ENCODE data around the gene DCT. TPM values are rescaled to one million over a fixed set of nuclear protein-coding genes. Genes with fewer than 3 reads are reported as not detected.

The DCT gene
- total and polyA plus RNA-seq, 12 donors: 0.18 to 3.0 (median 0.75) TPM

- TF ChIP-seq POLR2A (IDR thresholded peaks at IDR 0.05) (no peak), CTCF (IDR thresholded peaks at IDR 0.05) (no peak)
- intact Hi-C loops (cut with DNase I): no loop called here
- Histone ChIP-seq H3K9me3 (replicated peaks in 1 of 3) (no peaks in the 10 kb centered on the region), H3K27me3 (no peaks in the 10 kb centered on the region), H3K27ac (no peak overlapping the region), H3K4me1 (replicated peaks in 1 of 2) (no peaks in the 10 kb centered on the region), H3K4me3 (no peak overlapping the region), H3K36me3 (replicated peaks in 1 of 2) (no peaks in the 10 kb centered on the region)
- WGBS, 4 donors: 44 to 73% (median 57%) methylated on average over 1 of the region's 1 CpG
- DNase-seq: no peak
These were observed 37.0 kb upstream of the DCT start for GRCh38 chr13:94516456-94516855.

- DNase-seq: no peak
- H3K9me3 ChIP-seq (replicated peaks in 1 of 3): no peaks in the 10 kb centered on the region
- no peak overlapping the region for H3K27ac ChIP-seq
- H3K4me3 ChIP-seq: no peak overlapping the region
- TF ChIP-seq POLR2A (IDR thresholded peaks at IDR 0.05) (no peak), CTCF (IDR thresholded peaks at IDR 0.05) (no peak)
- no peaks in the 10 kb centered on the region for H3K36me3 ChIP-seq (replicated peaks in 1 of 2)
- no peaks in the 10 kb centered on the region for H3K4me1 ChIP-seq (replicated peaks in 1 of 2)
- no peaks in the 10 kb centered on the region for H3K27me3 ChIP-seq
- intact Hi-C loops (cut with DNase I): no loop called here
- 82 to 88% (median 83%) methylated on average over 4 of the region's 4 CpGs for WGBS, 4 donors
These were observed 36.4 kb upstream of the DCT start for GRCh38 chr13:94515911-94516310.

GRCh38 chr13:94515374-94515773, 35.9 kb upstream of the DCT start:
- WGBS, 4 donors: 86 to 94% (median 89%) methylated on average over 2 of the region's 2 CpGs
- Histone ChIP-seq H3K27me3 (no peaks in the 10 kb centered on the region), H3K9me3 (replicated peaks in 1 of 3) (no peaks in the 10 kb centered on the region), H3K4me1 (replicated peaks in 1 of 2) (no peaks in the 10 kb centered on the region), H3K27ac (no peak overlapping the region), H3K36me3 (replicated peaks in 1 of 2) (no peaks in the 10 kb centered on the region), H3K4me3 (no peak overlapping the region)
- no peak for DNase-seq
- intact Hi-C loops (cut with DNase I): no loop called here
- no peak for TF ChIP-seq CTCF (IDR thresholded peaks at IDR 0.05)
- TF ChIP-seq POLR2A (IDR thresholded peaks at IDR 0.05): no peak

- Histone ChIP-seq H3K27ac (no peak overlapping the region), H3K4me3 (no peak overlapping the region), H3K4me1 (replicated peaks in 1 of 2) (no peaks in the 10 kb centered on the region), H3K27me3 (no peaks in the 10 kb centered on the region), H3K9me3 (replicated peaks in 1 of 3) (no peaks in the 10 kb centered on the region), H3K36me3 (replicated peaks in 1 of 2) (no peaks in the 10 kb centered on the region)
- TF ChIP-seq POLR2A (IDR thresholded peaks at IDR 0.05) (no peak), CTCF (IDR thresholded peaks at IDR 0.05) (no peak)
- WGBS, 4 donors: 57 to 70% (median 69%) methylated on average over 5 of the region's 5 CpGs
- no peak for DNase-seq
- intact Hi-C loops (cut with DNase I): no loop called here
These were observed 33.5 kb upstream of the DCT start for GRCh38 chr13:94513026-94513425.

Data from adrenal gland (tissue), 12 donors.